ENCODE data around the gene KDELR3.

KDELR3 gene

GRCh38 chr22:38446018-38446601, 21.8 kb upstream of the KDELR3 start (continued):
- peak; percentile 11; the same call in 1 of the 2 replicates for TF ChIP-seq PATZ1 (tag by site-specific recombination; IDR thresholded peaks at IDR 0.05)

GRCh38 chr22:38448945-38449745, 18.8 kb upstream of the KDELR3 start:
- Histone ChIP-seq H3K9me3 (ENCODE audit: control insufficient read depth, insufficient read depth, low read depth, low read length) (no peaks in the 10 kb centered on the region), H3K4me3 (ENCODE audit: low read depth, low read length) (no peak overlapping the region), H3K27ac (ENCODE audit: extremely low read depth, low read depth, low read length) (no peak overlapping the region), H3K36me3 (ENCODE audit: control insufficient read depth in 2 of 2, insufficient read depth in 1 of 2, low read length in 2 of 2) (no peaks in the 10 kb centered on the region), H3K4me1 (ENCODE audit: control insufficient read depth, insufficient read depth, low read length) (no peaks in the 10 kb centered on the region)
- CTCF ChIA-PET = no interaction called here
- POLR2A ChIA-PET = interaction anchor here (0.6 to 1.0 kb wide), 2 partner anchors 104 to 121 kb away, joined by 3 to 4 read pairs; no protein-coding TSS in a partner anchor
- no peak for TF ChIP-seq ZNF645 (tag by site-specific recombination; IDR thresholded peaks at IDR 0.05)
- no peak for TF ChIP-seq ZBTB10 (tag by site-specific recombination; IDR thresholded peaks at IDR 0.05)
- TF ChIP-seq ZNF707 (tag by site-specific recombination; IDR thresholded peaks at IDR 0.05) = no peak
- TF ChIP-seq HIC1 (tag by site-specific recombination; IDR thresholded peaks at IDR 0.05) = 0 out of 2 replicates have a peak, but pooled peaks have one; percentile 21

GRCh38 chr22:38449776-38450175, 18.1 kb upstream of the KDELR3 start:
- no peaks in the 10 kb centered on the region for H3K9me3 ChIP-seq (ENCODE audit: control insufficient read depth, insufficient read depth, low read depth, low read length)
- no peaks in the 10 kb centered on the region for H3K36me3 ChIP-seq (ENCODE audit: control insufficient read depth in 2 of 2, insufficient read depth in 1 of 2, low read length in 2 of 2)
- ChIA-PET POLR2A (no interaction called here), CTCF (no interaction called here)
- no peak overlapping the region for H3K4me3 ChIP-seq (ENCODE audit: low read depth, low read length)
- no peaks in the 10 kb centered on the region for H3K4me1 ChIP-seq (ENCODE audit: control insufficient read depth, insufficient read depth, low read length)
- H3K27ac ChIP-seq (ENCODE audit: extremely low read depth, low read depth, low read length) = no peak overlapping the region
- TF ChIP-seq ZIC2 (tag by site-specific recombination; IDR thresholded peaks at IDR 0.05) (no peak), ELK4 (IDR thresholded peaks at IDR 0.05; ENCODE audit: borderline replicate concordance, low read depth, low read length) (no peak), ZNF510 (tag by site-specific recombination; IDR thresholded peaks at IDR 0.05; ENCODE audit: insufficient replicate concordance) (no peak), ZNF76 (tag by site-specific recombination; IDR thresholded peaks at IDR 0.05; ENCODE audit: borderline replicate concordance, low read depth) (no peak)

All from HEK293 (cell line).